Measurements from ENCODE around the gene PRDM2.

PRDM2 gene

DNA sequence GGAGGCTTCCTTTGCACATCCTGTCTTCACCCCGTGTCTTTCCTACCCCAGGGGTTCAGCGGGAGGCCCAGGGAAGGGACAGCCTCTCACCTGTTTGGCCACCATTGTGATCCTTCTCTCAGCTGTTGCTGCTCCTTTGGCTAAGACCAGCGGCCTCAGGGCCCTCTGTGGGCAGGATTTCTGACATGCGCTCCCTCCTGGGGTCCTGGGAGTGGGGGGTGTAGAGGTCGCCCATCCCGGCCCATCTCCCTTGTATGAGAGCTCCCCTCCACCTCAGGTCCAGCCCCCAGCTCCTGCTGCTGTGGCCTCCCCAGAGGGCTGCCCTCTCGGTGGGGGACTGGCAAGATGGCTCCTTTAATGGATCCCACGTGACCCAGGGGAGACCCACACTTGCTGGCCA lies 120.5 kb downstream of the PRDM2 start:
- no peak for DNase-seq

DNA sequence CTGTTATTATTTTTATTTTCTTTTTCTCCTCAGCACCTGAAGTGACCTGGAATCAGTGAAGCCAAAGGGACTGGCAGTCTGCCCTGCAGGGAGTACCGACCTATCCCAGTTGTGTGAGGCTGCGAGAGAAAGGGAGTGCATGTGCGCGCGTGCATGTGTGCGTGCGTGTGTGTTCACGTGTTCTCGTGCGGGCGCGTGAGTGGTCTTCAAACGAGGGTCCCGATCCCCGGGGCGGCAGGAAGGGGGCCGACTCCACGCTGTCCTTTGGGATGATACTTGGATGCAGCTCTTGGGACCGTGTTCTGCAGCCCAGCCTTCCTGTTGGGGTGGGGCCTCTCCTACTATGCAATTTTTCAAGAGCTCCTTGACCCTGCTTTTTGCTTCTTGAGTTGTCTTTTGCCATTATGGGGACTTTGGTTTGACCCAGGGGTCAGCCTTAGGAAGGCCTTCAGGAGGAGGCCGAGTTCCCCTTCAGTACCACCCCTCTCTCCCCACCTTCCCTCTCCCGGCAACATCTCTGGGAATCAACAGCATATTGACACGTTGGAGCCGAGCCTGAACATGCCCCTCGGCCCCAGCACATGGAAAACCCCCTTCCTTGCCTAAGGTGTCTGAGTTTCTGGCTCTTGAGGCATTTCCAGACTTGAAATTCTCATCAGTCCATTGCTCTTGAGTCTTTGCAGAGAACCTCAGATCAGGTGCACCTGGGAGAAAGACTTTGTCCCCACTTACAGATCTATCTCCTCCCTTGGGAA lies 123.3 kb downstream of the PRDM2 start:
- no peak for DNase-seq

DNA sequence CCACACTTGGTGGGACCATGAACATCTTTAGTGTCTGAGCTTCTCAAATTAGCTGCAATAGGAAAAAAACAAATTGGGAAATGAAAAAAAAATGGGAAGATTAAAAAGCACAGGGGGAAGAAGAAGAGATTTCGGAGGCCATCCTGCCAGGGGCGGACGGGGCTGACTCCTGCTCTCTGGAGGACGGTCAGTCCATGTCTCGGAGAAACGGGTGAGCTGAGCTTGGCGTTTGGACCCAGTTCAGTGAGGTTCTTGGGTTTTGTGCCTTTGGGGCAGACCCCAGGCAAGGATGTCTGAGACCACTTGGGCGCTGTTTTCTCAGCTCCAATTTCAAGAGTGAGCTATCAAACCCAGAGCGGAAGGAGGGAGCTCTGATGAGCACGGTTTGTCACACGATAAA lies 123.9 kb downstream of the PRDM2 start:
- no peak for DNase-seq

DNA sequence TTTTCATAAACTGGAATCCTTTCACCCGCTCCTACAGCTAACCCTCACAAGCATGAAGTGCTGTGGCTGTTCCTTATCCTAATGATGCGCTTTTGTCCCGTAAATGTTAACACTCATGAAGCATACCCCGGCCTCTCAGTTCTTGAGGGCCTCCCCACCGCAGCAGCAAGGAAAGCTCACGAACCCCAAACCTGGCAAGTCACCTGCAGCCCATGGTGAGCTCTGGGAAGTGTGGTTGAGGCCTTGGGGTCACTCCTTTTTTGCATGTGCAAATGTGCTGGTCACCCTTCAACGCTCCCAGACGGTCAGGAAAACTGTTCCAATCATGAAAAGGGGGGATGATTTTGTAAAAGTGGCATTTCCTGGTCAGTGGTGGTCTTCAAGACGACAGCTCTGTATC lies 124.6 kb downstream of the PRDM2 start:
- DNase-seq = no peak

DNA sequence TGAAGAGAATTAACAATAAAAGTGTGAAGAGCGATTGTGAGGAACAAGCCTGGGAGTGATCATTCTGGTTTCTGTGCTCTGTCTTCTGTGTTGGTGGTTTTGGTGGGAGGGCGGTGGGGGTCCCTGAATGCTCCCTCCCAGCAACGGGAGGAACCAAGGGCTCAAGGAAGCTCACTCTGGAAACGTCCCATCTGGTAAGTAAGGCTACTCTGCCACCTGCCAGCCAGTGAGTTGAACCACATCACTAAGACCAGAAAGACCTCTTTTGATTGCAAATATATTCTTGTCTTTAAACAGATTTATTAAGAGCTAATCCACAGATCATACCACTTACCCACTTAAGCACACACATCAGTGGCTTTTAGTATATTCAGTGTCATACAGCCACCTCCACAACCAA lies 125.0 kb downstream of the PRDM2 start:
- no peak for DNase-seq

DNA sequence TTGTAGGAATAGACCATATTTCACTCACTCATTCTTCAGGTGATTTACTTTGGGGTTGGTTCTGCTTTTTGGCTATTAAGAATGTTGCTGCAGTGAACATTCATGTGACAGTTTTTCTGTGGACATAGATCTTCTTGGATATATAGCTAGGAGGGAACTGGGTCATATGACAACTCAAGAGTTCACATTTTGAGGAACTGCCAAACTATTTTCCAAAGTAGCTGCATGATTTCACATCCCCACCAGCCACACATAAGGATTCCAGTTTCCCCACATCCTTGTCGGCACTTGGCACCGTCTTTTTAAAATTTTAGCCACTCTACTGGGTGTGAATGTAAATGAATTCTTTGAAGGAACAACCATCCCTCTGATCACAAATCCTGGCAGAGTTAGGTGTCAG lies 126.0 kb downstream of the PRDM2 start:
- DNase-seq = no peak

DNA sequence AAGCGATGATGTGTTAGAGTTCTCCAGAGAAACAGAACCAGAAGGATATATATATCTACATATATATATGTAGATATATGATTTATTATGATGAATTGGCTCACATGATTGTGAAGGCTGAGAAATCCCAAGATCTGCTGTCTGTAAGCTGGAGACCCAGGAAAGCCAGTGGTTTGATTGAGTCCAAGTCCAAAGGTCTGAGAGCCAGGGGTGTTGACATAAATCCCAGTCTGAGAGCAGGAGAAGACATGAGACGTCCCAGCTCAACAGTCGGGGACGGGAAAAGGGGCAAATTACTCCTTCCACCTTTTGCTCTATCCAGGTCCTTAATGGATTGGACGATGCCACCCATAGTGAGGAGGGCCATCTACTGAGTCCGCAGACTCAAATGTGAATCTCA lies 126.6 kb downstream of the PRDM2 start:
- no peak for DNase-seq

DNA sequence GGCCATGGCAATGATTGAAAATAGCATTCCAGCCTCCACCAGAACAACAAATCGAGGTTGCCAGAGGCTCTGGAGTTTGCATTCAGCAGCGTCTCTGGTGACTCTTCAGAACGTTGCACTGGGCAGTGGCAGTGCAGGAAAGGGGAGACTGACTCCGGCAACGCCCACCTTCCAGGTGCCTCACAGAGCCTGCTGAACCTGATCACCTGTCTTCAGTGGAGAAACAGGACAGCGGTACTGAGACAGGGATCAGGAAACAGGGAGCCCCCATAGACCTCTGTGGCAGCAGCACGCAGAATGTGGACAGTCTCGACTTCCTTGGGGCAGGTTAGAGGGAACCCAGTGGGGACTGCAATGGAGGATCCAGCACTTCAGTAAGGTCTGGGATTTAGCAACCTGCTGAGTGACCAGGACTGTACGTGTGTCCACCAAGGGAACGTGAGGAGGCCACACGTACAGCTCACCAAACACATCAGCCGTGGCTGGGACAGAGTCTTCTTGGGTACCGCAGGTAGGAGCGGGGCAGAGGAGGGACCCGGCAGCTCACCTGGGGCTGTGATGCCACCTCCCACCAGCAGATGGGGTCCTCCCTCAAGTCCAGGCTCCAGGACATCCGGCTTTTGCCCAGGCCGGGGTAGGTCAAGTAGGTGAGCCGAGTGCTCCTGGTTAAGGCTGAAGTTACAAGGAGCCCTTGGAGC lies 128.6 kb downstream of the PRDM2 start:
- peak; percentile 71 for DNase-seq

DNA sequence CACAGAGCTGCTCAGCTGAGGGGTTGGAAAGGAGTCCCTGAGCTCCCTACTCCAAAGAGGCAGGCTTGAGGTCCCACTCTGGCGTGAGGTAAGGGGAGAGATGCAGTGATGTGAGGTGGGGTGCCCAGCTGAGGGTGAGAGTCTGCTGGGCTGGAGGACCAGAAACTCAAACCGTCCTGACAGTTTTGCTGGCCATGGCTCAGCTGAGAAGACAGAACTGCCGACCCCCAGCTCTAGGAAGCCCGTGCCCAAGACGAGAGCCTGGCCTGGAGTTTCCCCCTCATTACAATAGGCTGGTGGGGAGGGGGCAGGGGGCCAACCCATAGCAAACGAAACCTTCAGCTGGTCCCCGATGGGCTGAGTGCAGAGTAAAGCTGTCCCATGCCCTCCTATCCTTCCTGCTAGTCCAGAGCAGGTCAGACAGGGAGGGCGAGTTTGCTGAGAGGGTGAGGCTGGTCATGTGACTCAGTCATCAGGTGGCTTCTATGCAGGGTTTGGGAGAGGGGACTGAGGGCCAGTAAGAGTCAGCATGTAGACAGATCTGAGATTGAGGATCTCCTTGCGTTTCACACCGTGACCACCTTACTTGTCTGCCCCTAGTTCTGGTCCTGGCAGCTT lies 129.3 kb downstream of the PRDM2 start:
- no peak for DNase-seq

DNA sequence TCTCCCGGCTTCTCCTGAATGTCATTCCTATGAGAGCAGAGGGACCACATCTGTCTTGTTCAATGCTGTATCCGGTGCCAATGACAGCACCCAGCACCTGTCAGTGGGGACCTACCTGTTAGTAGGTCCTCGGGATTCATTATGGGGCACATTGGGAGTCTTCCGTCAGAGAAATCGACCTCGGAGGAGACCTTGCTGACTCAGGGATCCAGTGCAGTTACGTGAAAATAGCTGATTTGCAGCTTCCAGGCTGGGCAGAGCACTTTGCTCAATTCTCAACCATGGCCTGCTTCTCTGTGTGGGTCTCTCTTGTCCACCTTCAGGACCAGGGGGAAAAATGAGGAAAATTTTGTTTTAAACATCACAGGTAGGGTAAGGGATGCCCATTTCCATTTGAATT lies 130.2 kb downstream of the PRDM2 start:
- no peak for DNase-seq

DNA sequence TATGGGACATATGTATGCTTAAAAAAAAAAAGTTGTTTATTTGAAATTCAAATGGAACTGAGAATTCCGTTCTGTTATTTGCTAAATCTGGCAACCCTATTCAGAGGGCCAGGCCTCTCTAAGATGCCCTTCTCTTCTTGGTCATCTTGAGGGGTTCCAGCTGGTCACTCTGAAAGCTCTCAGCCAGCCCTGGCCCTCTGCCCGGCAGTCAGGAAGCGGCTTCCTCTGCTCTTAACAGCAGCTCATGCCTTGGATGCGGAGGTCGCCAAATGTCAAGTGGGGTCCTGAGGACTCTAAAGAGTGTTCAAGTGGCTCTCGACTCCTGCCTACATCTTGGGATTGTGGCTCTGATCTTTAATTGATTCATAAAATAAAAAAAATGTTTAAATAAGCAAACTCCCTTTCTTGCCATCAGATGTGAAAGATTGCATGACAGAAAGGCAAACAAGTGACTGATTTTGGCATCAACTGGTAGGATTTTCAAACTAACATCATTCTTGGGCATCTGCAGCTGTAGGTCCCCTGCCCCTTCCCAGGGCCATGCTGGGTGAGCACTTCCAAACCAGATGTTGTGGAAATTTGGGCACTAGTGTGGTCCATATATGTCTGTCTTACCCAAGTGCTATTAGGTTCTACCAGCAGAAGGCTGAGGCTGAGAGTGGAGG lies 130.8 kb downstream of the PRDM2 start:
- no peak for DNase-seq

DNA sequence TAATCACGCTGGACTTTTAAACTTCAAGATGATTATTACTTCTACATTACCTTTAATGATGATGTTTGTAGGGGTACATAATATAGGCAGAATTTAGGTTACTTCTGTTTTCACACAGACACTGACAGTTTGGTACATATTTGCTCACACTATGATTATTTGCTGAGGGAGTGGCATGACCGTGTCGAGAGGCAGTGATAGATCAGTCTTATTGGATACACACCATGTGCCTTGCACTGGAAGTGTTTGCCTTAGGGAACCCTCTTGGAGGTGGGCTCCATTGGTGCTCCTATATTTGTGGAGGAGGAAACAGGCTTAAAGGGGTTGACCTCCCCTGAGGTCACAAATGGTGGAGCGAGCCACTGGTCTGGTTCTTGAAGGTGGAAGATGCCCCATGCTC lies 132.1 kb downstream of the PRDM2 start:
- DNase-seq = no peak

DNA sequence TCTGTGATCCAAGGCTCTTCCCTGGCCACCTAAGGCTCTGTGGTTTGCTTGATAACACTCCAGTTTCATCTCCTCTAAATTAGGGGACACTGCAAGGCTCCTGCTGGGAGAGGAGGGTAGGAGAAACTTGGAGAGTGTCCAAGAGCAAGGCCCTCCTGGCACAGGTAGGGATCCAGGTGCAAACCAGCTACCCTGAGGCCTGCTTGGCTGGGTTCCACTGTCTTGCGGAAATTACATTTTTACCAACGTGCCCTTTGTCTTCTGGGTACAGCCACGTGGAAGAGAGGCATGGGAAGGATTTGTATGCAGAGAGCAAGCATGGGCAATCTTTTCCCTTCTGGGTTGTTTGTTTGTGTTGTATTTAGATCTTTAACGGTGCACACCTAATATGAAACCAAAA lies 132.5 kb downstream of the PRDM2 start:
- DNase-seq = peak; percentile 78

DNA sequence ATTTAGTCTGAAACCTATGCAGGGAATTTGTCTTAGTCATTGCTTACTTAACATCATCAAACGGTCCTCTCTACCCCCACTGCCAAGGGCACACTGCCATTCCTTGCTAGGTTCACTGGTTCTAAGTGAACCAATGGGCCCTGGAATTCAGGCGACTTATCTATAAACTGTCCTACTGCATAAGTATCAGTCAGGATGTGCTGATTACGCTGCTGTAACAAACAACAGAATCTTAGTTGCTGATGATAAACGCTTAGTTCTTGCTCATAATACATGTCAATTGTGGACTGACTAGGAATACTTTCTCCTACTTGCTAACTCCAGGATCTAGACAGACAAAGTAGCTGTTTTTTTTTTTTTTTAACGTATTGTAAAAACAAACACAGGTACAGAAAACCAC lies 136.1 kb downstream of the PRDM2 start:
- no peak for DNase-seq

DNA sequence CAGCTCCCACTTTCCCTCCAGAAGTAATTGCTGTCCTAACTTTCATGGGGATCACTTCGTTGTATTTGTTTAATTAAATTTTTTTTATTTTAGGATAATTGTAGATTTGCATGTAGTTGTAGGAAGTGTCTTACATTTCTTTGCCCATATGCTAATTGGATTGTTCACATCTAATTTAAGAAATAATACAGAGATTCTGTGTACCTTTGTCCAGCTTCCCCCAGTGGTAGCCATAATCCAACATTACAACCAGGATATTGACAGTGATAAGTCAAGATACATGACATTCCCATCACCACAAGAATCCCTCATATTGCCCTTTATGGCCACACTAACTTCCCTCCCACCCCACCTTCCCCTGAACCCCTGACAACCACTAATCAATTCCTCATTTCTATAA lies 136.6 kb downstream of the PRDM2 start:
- no peak for DNase-seq

DNA sequence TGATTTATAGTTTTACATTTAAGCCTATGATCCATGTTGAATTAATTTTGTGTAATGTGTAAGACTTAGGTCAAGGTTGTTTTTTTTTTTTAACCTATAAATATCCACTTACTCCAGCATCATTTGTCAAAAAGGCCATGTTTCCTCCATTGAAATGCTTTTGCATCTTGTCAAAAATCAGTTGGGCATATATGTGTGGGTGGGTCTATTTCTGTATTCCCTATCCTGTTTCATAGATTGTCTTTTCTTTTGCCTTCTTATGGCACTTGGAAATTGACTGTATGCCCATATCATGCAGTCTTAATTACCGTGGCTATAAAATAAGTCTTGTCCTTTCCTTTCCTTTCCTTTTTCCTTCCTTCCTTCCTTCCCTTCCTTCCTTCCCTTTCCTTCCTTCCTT lies 138.2 kb downstream of the PRDM2 start:
- DNase-seq = no peak

DNA sequence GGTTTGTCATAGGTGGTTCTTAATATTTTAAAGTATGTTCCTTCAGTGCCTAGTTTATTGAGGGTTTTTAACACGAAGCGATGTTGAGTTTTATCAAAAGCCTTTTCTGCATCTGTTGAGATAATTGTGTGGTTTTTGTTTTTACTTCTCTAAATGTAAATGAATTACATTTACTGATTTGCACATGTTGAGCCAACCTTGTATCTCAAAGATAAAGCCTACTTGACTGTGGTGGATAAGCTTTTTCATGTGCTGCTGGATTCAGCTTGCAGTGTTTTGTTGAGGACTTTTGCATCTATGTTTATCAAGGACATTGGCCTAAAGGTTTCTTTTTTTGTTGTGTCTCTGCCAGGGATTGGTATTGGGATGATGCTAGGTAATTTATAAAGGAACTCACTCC lies 142.5 kb downstream of the PRDM2 start:
- no peak for DNase-seq

DNA sequence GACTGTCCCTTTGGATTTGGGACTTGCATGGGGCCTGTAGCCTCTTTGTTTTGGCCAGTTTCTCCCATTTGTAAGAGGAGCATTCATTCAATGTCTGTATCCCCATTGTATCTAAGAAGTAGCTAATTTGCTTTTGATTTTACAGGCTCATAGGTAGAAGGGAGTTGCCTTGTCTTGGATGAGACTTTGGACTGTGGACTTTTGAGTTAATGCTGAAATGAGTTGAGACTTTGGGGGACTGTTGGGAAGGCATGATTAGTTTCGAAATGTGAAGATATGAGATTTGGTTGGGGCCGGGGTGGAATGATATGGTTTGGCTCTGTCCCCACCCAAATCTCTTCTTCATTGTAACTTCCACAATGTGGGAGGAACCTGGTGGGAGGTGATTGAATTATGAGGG lies 151.7 kb downstream of the PRDM2 start:
- DNase-seq = no peak

DNA sequence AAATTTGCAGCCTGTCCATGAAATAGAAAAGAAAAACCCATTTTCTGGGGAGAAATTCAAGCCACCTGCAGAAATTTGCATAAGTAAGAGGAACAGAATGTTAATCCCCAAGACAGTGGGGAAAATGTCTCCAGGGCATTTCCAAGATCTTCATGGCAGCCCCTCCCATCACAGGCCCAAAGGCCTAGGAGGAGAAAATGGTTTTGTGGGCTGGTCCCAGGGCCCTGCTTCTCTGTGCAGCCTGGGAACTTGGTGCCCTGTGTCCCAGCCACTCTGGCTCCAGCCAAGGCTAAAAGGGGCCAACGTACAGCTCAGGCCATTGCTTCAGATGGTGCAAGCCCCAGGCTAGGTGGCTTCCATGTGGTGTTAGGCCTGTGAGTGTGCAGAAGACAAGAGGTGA lies 155.6 kb downstream of the PRDM2 start:
- no peak for DNase-seq

DNA sequence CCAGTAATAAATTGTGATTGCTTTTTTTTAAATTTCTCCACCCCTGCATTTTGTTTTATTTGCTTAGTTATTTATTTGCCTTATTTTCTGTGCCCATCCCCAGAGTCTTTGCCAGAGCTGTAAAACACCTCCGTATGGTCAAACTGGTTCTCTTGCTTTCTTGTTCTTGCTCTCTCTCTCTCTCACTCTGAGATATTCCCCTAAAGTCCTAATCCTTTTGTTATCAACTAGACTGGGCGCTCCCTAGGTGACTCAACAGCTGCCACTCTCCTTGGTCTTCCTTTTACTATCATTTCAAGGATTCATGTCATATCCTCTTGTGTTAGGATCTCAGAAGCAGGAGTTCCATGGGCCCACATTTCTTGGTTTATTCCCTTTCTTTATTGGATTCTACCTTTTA lies 160.0 kb downstream of the PRDM2 start:
- no peak for DNase-seq

DNA sequence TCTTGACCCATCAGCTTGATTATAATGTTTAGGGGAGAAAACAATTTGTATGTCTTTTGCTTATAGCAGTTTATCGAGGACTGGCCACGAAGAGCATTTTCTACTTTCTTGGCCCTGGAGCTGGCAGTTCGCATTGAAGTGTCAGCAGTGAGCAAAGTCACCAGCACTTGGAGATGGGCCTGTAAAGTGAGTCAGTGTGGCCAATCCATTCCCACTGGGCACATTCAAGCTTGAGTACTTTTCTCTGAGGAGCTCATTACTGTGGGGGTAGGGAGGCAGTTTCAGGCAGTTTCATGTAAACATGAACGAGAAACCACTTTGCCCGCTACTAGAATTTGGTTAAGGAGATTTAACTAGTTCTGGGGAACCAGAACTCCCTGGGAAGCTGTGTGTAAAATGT lies 164.8 kb downstream of the PRDM2 start:
- DNase-seq = no peak

DNA sequence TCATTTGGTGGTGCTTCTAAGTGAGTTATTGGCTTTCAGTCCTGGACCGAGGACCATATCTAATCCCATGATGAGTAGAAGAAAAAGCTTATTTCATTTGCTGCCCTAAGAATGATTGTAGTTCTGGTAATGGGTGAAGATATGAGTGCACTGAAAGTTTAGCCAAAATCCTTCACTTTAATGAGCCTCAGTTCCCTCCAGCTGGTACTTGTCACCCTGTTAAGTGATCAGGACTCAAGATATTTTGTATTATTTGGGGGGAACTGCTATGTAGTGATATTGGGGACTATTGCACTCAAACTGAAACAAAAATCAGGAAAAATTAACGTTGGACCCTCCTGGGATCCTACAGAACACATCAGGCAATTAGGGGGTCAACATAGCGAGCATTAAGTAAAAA lies 165.9 kb downstream of the PRDM2 start:
- DNase-seq = no peak

DNA sequence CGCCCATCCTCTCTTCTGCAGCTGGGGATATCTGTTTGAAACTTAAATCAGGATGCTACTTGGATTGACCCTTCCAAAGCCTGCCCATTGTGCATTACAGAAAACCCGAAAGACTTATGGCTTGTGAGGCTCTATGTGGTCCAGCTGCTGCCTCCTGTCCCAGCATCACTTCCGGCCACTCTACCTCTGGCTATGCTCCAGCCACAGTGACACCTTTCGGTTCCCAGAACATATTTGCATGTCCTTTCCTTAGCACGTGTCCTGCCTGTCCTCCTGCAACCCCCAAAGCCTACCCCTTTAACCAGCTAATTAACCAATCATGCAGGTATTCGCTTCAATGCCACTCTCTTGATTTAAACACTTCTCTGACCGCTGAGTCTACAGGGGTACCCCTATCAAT lies 167.6 kb downstream of the PRDM2 start:
- no peak for DNase-seq
